Stimulated activated CD8-positive, alpha-beta memory T cell treated with anti-CD3 and anti-CD28 coated beads, Interleukin-4, amount 100 ng/mL, for 24 hours (primary cell): ENCODE data around the gene KHDRBS2.

ENCODE experiments used
- DNase-seq: peaks from one replicate; pipeline ENCODE4 v3.0.0-alpha.2; 2020; ENCODE audit warnings: low read depth

The KHDRBS2 gene

DNA sequence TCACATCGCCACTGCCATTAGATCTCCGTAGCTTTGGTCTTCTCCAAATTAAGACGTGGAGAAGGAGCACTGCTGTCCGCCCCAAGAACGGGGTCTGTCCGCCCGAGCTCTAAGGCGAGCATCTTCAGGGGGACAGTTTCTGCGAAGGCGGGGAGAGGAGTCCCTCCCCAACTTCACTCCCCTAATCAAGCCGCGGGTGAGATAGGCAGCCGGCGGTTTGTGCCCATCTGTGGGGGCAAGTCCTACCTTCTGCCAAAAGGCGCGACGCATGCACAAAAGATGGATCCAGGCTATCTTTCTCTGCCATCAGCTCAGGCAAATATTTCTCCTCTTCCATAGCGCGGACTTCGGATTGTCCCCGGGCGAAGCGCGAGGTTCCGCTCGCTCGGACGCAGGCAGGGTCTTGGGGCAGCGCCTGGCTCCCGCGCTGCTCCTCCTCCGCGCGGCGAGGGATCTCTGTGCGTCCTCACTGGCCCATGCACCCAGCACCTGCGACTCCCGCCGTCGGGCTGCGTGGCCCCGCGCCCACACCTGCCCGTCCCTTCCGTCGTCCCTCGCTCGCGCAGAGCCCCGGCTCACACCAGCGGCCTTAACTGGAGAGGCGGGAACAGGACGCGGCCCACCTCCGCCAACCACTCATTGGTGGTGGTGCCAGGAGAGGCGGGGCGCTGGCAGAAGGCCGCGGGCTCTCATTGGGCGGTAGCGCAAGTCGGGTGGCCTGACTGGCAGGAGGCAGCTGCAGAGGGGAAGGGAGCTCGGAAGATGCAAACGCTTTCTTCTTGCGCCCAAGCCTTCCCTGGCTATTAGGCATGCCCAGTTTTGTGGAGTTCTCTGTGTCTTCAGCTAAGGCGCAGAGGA is at the start of gene KHDRBS2:
Gene KHDRBS2, minus strand, starts transcription at position 614 of the 858 bp plus-strand sequence.
- no peak for DNase-seq

DNA sequence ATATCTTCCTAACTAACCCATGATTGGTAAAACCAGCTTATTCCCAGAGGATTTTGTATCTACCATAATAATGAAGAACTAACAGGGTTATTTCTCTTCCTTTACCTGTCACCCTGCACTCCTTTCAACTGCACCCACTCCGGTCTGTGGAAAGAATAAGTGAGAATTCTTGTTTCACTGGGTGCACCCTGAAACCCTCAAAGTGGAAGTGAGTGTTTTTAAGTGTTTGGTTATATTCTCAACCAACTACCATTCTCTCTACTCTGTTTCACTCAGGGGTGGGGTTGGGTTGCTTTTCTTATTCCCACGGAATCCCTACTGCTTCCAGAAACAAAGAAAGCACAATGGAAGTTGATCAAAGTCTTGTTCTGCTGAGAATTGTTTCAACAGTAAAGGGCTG is 42.6 kb upstream of the KHDRBS2 start:
- DNase-seq: no peak

DNA sequence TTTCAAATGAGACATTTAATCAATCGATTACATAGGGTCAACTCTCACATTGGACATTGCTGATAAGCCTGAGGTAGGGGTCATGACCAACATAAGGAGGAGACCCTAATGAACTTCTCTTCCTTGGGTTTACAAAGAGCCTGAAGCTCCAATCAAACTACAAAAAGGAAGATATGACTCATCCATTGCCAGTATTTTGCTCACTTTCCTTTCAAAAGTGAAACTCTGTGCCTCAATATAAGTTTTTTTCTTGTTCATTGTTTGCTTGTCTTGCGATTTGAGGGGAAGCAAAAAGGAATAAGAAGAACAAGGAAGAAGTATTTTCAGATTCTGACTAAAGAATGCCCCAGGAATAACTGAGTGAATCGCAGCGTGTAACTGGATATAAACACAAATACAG is 38.8 kb upstream of the KHDRBS2 start:
- no peak for DNase-seq

DNA sequence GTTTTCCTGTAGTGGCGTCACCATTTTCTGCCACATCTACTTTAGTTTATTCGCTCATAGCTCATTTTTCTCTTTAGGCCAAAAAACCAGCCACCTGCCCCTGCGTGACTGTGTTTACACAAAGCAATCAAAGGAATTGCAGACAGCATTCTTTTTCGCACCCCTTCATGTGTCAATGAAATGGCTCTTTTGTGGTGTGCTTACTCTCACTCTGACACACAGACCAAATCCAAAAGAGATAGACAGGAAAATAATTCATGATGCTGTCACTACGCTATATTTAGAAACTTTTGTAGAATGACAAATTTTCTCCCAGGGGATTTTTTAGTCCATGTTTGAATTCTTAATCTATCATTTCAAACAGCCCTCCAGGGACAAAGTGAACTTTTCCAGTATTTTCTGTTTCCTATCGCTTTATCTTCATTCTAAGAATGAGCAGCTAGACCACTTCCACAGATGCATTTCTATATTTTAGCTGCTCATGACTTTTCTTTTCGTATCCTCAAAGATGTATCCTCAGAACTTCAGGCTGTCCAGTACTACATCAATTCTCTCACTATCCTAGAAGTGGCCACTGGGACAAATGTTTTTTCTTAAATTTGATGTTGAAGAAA is 37.9 kb upstream of the KHDRBS2 start:
- DNase-seq: no peak

DNA sequence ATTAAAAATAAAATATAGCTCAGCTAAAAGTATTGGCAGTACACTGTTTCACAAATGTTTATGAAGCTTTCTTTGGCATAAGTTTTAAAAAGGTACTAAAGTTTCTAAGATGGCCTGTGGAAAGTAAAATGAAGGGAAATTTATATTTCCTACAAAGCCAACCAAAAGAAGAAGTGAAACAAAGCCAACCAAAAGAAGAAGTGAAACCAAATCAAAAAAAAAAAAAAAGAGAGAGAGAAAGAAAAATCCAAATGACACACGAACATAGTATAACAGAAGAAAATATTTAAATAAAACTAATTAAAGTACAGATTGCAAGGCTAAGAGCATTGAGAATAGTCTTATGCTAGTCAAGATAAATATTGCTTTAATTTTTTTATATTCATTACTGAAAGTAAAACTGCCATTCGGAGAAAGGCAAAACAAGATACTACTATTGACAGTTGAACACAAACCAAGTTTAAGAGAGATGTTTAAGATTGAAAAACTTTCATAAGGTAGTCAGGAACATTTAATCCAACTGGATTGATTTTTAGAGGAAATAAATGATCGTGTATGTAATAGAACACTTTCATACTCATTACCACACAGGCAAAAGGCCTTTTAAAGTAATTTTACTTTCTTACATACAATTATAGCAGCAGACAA is 12.8 kb upstream of the KHDRBS2 start:
- no peak for DNase-seq

DNA sequence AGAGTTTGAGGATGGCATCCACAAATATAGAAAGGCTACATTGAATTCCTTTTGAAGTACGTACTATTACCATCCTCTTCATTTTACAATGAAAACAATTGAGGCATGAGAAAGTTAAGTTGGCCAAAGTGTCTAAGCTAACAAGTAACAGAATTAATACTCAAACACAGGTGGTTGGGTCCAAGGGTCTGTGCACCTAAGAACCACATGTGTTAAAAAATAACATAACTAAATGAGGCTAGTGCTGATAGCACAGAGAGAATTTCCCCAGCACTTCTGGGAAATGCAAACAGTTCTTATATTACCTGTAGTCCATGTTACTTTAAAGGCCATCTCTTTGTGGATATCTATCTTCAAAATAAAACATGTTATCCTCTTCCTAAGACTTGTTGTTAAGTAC is 10.5 kb upstream of the KHDRBS2 start:
- no peak for DNase-seq

DNA sequence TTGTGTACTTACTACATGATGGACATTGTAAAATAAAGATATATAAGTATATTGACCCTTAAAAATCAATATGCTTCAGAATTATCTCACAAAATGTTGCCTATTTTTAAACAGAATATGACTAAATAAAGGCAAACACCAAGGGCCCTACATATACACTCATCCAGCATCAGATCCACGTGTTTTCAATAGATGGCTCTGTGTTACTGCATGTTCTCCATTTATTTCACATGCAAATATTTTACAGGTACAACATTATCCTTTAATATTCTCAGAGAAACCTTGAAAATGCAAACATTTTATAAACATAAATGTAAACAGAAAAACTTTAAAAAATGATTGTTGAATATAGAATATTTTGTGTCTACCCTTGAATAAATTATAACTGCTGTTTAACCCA is 2.9 kb upstream of the KHDRBS2 start:
- no peak for DNase-seq

DNA sequence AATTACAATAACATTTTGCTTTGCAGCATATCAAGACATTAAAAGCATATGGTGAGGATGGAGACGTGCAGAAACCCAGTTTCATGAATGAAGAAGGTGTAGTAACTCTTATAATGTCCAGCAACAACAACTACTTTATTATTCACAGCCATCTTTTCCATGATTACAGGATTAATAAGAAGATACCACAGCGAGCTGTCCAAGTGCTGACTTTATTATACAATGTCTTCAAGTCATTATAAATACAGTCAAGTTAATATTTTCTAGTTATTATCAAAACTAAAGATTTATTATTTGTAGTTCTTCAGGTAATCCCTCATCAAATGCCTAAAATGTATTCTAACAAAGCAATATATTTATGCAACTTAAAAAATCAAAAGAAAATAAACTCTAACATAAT is 2.5 kb upstream of the KHDRBS2 start:
- DNase-seq: no peak

DNA sequence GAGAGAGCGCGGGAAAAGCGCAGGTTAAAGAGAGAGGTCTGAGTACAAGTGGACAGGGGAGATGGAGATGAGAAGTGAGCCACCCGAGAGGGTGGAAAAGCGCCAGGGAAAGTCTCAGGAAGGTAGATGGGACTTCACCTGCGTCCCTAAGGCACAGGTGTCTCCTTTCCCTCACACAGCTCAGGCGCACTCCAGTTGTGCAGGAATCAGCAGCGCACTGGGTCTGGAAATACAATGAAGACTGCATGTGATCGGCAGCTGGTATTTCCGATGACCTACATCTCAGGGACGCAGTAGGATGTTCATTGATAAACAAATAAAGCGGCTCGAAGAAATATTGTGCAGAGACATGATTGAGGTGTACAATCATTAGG is 432 bp upstream of the KHDRBS2 start:
- no peak for DNase-seq

DNA sequence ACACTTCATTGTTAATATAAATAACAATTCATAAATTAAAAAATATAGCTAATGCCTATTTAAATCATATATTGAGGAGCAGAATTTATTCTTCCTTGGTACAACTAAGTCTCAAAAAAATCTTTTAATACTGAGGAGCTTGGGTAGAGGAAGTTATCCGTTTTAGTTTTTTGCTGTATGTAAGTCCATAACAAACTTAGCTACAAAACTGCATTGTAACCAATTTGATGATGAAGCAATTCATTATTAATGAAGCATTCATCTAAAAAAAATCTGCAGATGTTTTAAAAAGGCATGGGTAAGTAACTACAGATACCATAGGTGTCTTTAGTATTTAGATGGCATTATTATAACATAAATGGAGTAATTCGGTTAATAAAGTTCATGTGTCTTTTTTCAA is 1.3 kb downstream of the KHDRBS2 start:
- no peak for DNase-seq

DNA sequence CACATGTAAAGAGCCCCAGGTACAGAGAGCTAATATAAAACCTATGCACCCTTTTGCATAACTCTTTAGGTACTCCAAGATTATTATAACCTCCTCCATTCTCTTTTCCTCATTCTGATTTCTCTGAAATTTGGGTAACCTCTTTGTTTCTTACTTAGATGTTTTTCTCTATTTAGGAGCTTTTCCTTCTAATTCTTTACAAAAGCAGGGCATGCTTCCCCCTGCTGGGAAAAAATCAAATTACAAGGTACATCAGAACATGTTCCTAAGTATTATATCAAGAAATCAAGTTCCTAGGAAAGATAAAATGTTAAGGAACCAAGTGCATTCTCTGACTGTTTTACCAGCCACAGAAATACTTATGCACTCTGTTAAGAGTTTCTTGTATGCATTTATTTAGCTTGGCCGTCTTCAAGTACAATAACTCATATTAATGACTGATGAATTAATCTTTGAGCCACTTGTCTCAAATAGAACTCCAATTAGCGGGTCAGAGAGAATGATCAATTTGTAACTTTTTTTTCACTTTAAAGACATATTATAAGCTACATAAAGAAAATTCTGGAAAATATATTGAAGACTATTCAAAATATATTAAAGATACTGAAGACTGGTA is 2.1 kb downstream of the KHDRBS2 start:
- no peak for DNase-seq

DNA sequence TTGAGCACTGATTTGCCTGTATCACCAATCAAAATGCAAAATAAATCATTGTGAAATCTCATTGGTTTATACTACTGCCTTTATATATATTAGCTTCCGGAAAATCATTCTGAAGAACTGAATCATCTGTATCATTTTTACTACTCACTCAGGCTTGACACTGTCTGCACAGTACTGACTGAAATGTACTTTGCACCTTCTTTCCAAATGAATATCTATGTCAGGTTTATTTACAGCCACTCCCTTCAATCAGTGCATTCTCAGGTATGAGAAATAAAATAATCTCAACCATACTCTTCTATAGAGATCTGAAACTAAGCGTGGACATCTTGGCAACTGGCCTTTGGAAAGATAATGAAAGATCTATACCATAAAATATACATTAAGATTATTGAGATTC is 2.7 kb downstream of the KHDRBS2 start:
- DNase-seq: no peak

DNA sequence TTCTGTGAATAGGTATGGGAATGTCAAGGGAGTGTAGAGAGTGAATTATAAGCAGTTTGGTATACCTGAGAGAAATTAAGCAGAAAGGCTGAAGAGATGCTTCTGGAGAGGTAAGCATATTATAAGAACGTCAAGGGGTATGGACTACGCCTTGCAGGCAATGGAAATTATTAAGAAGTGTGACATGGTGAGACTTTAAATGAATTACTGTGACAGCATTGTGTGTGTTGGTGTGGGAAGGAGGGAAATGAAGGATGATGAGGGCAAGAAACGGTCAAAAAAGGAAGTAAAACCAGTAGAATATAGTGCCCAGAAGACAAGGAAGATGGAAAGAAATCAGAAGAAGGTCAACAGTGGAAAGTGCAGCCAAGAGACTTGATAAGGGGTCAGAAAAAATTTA is 5.9 kb downstream of the KHDRBS2 start:
- no peak for DNase-seq

DNA sequence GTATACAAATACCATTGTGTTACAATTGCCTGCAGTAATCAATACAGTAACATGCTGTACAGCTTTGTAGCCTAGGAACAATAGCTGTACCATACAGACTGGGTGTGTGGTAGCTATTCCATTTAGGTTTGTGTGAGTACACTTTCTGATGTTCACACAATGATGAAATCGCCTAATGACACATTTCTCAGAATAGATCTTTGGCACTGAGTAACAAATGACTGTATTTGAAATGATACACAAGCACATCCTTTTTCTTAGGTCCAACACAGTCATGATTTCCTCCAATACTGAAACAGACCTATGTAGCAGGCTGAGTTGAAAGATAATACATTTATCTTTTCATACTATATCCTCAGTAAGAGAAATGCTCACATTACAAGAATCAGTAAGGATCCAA is 13.9 kb downstream of the KHDRBS2 start:
- no peak for DNase-seq

DNA sequence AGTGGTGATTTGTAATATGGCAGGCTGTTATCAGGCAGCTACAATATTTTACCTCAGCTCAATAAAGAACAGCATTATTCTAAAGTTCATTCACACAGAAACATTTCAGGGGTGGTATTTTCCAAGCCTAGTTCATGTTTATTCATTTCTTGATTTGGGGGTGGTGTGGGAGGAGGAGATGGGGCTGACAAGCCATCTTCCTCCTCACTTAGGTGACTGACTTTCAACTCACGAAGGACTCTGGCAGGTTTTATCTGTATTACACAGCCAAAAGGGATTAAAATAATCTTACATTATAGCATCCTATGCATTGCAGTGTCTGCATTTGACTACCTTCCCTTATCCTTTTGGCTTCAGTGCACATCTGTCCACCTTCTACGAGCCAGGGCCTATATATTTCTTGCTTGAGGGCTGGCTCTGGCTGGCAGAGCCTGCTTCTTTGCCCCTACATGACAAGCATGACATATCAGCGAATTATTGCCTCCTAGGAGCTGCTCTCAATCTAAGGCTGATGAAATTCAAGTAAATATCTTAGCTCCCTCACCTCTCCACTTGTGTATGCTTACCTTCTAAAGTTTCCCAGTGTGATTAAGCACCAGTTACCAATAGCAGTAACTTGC is 20.0 kb downstream of the KHDRBS2 start:
- no peak for DNase-seq

DNA sequence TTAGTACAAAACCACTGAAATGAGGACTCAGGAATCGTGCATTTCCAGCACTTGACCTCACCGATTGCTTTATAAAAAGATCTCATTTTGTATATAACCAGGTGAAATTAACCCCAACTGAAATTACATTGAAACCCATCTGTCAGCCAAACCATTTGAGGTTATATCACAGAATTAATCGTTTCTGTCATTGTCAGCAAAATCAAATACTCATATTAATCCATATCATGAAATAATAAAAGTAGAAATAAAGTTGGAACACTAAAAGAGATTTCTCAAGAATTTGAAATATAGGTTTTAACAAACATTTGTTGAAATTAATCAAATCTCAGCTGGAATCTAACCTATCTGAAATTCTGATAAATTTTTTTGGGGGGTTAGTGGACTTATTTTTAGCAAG is 23.7 kb downstream of the KHDRBS2 start:
- no peak for DNase-seq

DNA sequence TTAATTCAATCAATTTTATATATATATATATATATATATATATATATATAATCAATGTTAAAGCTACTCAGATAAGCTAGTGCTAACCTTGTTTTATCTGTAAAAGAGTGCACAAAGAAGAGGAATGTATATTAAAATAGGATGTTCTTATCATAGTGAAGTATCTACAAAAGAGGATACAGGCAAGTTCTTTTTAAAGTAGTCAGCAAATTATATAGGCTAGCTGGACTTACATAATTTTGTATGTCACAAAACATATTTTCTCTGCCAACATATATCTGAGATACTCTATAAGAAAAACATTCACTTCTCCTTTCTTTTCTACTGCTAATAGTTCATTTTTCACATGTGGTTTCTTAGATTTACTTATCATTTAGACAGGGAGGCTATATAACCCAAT is 39.9 kb downstream of the KHDRBS2 start:
- DNase-seq: no peak

DNA sequence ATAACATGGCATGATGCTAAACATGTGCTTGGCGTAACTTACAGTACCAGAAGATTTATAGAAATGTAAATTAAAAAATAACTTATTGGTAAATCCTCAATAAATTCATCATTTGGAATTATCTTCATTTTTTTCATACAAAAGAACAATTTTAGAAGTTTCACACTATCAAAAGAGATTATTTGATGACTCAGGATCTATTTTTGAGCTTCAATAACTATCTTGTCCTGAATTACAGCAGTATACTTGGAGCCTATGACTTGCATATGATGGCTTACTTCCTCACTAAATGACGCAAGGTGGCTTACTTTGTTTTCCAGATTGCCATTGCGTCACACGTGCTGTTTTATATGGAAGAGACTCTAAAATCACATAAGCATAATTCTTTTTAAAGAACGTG is 49.2 kb downstream of the KHDRBS2 start:
- DNase-seq: no peak

DNA sequence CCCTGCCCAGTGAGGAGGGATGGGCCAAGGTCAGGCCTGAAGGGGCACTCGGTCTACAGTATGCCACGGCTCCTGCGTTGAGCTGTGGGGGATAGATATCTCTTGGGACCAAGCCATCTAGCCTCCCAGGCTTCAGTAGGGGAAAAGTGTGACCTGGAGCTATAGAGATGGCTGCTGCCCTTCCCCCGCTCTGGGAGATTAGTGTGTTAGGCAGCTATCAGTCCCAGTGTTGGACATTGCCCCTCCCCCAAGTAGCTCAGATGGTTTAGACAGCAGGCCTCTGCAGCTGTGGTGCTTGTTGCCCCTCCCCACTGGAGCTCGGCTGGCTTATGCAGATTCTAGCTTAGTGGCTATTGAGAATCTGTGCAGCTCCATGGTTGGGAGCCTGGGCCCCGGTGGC is 56.8 kb downstream of the KHDRBS2 start:
- DNase-seq: no peak

DNA sequence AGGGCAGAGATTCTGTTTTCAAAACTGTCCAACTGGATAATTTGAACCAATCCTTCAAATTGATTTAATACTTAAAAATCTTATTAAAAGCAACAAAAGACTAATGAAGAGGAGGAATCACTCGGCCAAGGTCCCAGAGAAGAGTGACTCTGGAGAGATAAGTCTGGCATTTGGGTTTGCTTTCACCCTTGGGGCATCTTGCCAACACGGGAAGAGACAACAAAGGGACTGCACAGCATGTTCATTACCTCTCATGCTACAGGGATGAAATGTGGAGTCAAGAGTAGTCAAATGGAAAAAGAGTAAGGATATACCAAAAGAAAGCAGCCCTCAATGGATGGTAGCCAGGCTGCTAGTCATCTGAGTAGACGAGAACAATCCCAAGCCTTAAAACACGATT is 68.2 kb downstream of the KHDRBS2 start:
- DNase-seq: no peak

DNA sequence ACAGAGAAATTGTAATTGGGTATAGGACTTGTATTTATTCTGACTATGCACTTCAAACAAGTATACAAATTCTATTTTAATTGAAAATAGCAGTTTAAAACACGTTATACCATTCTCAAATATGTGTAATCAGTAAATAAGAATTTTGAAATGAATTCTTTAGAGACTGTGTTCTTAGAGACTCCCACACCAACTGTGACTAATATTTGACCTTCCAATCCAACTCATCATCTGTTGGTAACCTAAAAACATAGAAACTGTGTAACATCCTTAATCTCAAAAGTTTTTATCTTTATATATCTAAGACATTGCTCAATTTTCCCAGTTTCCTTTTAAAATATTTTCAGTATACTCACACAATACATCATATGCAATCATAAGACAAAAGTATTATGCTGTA is 83.9 kb downstream of the KHDRBS2 start:
- no peak for DNase-seq

DNA sequence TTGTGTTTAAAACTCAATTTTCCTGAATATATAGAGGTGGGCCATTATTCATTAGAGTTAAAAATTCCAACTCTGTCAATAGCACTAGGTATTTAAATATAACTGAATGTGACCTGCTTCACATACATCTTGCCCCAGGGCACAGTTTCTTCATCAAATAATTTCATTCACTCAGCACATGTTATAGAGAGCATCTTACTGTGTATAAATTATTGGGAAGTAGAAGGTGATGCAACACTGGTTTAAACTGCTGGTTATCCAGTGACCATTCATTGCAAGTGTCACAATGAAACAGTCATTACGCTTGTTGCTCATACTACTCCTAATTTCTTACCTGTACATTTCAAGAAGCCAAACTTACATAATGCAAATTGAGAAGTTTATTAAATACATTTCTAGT is 93.4 kb downstream of the KHDRBS2 start:
- no peak for DNase-seq

DNA sequence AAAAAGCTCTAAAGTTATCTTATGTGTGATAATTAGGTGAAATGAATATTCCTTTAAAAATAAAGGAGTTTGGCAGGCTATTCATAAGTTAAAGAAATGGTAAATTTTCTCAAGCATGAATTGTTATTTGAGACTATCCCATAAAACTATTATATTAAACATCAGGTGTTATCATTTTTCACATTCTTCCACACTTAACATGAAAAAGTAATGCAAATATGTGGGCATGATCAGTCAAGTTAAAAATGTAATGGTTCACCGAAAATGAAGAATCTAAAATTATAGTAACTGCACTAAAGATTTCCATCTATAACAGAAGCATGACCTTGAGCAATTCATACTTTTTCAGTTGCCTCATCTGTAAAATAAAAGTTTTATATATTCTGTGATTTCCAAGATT is 110.8 kb downstream of the KHDRBS2 start:
- DNase-seq: no peak
